ENCODE results near the gene CPXM2.

The CPXM2 gene

GRCh38 chr10:123847686-123848432 lies 43.7 kb downstream of the CPXM2 start:
- H3K9ac ChIP-seq (ENCODE audit: low read length in 2 of 2), result no peak overlapping the region
- H3K4me3 ChIP-seq (ENCODE audit: low read length in 2 of 2), result no peak overlapping the region
- peaks cover 23% of the 10 kb centered on the region for H3K4me1 ChIP-seq (ENCODE audit: control insufficient read depth, insufficient read depth, low read length)
- H3K36me3 ChIP-seq (ENCODE audit: control insufficient read depth in 2 of 2, insufficient read depth in 2 of 2, low read length in 2 of 2), result peaks cover 0 to 4% of the 10 kb centered on the region in 2 donors
- no peak overlapping the region for H3K27ac ChIP-seq (ENCODE audit: low read length)
- no peaks in the 10 kb centered on the region for H3K27me3 ChIP-seq (ENCODE audit: control insufficient read depth in 1 of 2, insufficient read depth in 2 of 2, low read length in 2 of 2)
- no peaks in the 10 kb centered on the region for H3K9me3 ChIP-seq (ENCODE audit: control insufficient read depth in 2 of 2, low read length in 2 of 2)

- Histone ChIP-seq H3K4me3 (ENCODE audit: low read length in 2 of 2) (peak overlapping the region in 1 of 2 donors; percentile 2), H3K9ac (ENCODE audit: low read length in 2 of 2) (no peak overlapping the region), H3K27ac (ENCODE audit: low read length) (peak overlapping the region; percentile 60), H3K9me3 (ENCODE audit: control insufficient read depth in 2 of 2, low read length in 2 of 2) (no peaks in the 10 kb centered on the region), H3K4me1 (ENCODE audit: control insufficient read depth, insufficient read depth, low read length) (peaks cover 21% of the 10 kb centered on the region), H3K36me3 (ENCODE audit: control insufficient read depth in 2 of 2, insufficient read depth in 2 of 2, low read length in 2 of 2) (peaks cover 5 to 8% of the 10 kb centered on the region in 2 donors), H3K27me3 (ENCODE audit: control insufficient read depth in 1 of 2, insufficient read depth in 2 of 2, low read length in 2 of 2) (no peaks in the 10 kb centered on the region)
Observed at GRCh38 chr10:123843835-123844234, 47.8 kb downstream of the CPXM2 start.

GRCh38 chr10:123842692-123843385 lies 48.8 kb downstream of the CPXM2 start:
- H3K4me1 ChIP-seq (ENCODE audit: control insufficient read depth, insufficient read depth, low read length), result peaks cover 21% of the 10 kb centered on the region
- H3K27me3 ChIP-seq (ENCODE audit: control insufficient read depth in 1 of 2, insufficient read depth in 2 of 2, low read length in 2 of 2), result no peaks in the 10 kb centered on the region
- H3K27ac ChIP-seq (ENCODE audit: low read length), result peak overlapping the region; percentile 60
- H3K4me3 ChIP-seq (ENCODE audit: low read length in 2 of 2), result peak overlapping the region in 1 of 2 donors; percentile 3
- H3K36me3 ChIP-seq (ENCODE audit: control insufficient read depth in 2 of 2, insufficient read depth in 2 of 2, low read length in 2 of 2), result peaks cover 5 to 10% of the 10 kb centered on the region in 2 donors
- peak overlapping the region in 1 of 2 donors; percentile 3 for H3K9ac ChIP-seq (ENCODE audit: low read length in 2 of 2)
- no peaks in the 10 kb centered on the region for H3K9me3 ChIP-seq (ENCODE audit: control insufficient read depth in 2 of 2, low read length in 2 of 2)

- H3K9ac ChIP-seq (ENCODE audit: low read length in 2 of 2), result no peak overlapping the region
- H3K36me3 ChIP-seq (ENCODE audit: control insufficient read depth in 2 of 2, insufficient read depth in 2 of 2, low read length in 2 of 2), result peaks cover 5 to 12% of the 10 kb centered on the region in 2 donors
- H3K4me3 ChIP-seq (ENCODE audit: low read length in 2 of 2), result no peak overlapping the region
- no peaks in the 10 kb centered on the region for H3K27me3 ChIP-seq (ENCODE audit: control insufficient read depth in 1 of 2, insufficient read depth in 2 of 2, low read length in 2 of 2)
- no peaks in the 10 kb centered on the region for H3K9me3 ChIP-seq (ENCODE audit: control insufficient read depth in 2 of 2, low read length in 2 of 2)
- H3K4me1 ChIP-seq (ENCODE audit: control insufficient read depth, insufficient read depth, low read length), result peaks cover 26% of the 10 kb centered on the region
- H3K27ac ChIP-seq (ENCODE audit: low read length), result peak overlapping the region; percentile 60
Observed at GRCh38 chr10:123841560-123841959, 50.0 kb downstream of the CPXM2 start.

- Histone ChIP-seq H3K9me3 (ENCODE audit: control insufficient read depth in 2 of 2, low read length in 2 of 2) (no peaks in the 10 kb centered on the region), H3K9ac (ENCODE audit: low read length in 2 of 2) (no peak overlapping the region), H3K27me3 (ENCODE audit: control insufficient read depth in 1 of 2, insufficient read depth in 2 of 2, low read length in 2 of 2) (no peaks in the 10 kb centered on the region), H3K36me3 (ENCODE audit: control insufficient read depth in 2 of 2, insufficient read depth in 2 of 2, low read length in 2 of 2) (peaks cover 5 to 12% of the 10 kb centered on the region in 2 donors), H3K27ac (ENCODE audit: low read length) (peak overlapping the region; percentile 60), H3K4me1 (ENCODE audit: control insufficient read depth, insufficient read depth, low read length) (peaks cover 27% of the 10 kb centered on the region), H3K4me3 (ENCODE audit: low read length in 2 of 2) (no peak overlapping the region)
Observed at GRCh38 chr10:123841115-123841514, 50.5 kb downstream of the CPXM2 start.

DNA sequence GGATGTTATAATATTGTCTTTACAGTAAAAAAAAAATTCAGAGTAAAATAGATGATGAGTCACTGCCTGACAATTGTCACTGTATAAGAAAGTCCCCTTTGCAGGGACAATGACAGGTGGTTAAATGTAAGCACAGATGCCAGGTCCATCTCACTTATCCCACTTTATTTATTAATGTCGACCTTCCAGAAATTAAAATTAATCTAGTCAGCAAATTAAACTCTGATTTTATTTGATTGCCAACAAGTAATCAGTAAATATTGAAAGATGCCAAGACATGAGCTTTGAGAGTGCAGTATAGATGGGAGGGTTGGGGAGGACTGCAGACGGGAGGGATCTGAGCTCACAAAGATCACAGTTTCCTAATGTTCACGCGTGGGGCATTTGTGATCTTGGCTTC lies 50.9 kb downstream of the CPXM2 start:
- Histone ChIP-seq H3K9ac (ENCODE audit: low read length in 2 of 2) (no peak overlapping the region), H3K4me1 (ENCODE audit: control insufficient read depth, insufficient read depth, low read length) (peaks cover 31% of the 10 kb centered on the region), H3K4me3 (ENCODE audit: low read length in 2 of 2) (no peak overlapping the region), H3K27ac (ENCODE audit: low read length) (no peak overlapping the region), H3K27me3 (ENCODE audit: control insufficient read depth in 1 of 2, insufficient read depth in 2 of 2, low read length in 2 of 2) (no peaks in the 10 kb centered on the region), H3K36me3 (ENCODE audit: control insufficient read depth in 2 of 2, insufficient read depth in 2 of 2, low read length in 2 of 2) (peaks cover 5 to 12% of the 10 kb centered on the region in 2 donors), H3K9me3 (ENCODE audit: control insufficient read depth in 2 of 2, low read length in 2 of 2) (no peaks in the 10 kb centered on the region)

DNA sequence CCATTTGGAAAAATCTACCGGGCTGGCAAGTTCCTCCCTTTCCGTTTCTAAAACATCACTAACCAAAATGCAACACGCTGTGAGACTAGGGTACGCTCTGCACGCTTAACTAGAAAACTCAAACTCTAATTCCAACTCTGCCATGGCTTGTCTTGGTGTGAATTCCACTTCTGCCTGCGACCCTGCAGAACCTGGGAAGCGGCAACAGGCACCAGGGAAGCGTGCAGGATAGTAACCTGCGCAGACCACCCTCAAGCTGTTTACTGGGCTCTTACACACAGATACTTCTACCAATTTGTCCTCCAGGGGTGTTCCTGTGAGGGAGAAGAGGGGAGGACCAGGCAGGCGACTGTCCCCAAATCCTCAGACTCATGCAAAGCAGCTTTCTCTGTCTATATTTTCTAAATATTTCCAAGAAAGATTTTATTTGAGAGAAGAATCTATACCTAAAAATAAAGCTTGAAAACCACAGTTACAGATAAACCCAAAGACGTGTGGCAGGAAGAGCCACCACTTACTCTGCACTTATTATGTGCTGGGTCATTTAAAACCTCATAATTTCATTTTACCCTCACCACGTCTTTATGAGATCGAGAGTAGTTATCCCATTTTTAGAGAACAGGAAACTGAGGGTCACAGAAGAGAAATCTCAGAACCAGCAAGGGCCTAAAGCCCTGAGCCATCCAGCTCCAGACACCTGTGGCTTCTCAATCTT lies 52.9 kb downstream of the CPXM2 start:
- no peak overlapping the region for H3K4me3 ChIP-seq (ENCODE audit: low read length in 2 of 2)
- H3K4me1 ChIP-seq (ENCODE audit: control insufficient read depth, insufficient read depth, low read length), result peaks cover 47% of the 10 kb centered on the region
- H3K9ac ChIP-seq (ENCODE audit: low read length in 2 of 2), result no peak overlapping the region
- H3K36me3 ChIP-seq (ENCODE audit: control insufficient read depth in 2 of 2, insufficient read depth in 2 of 2, low read length in 2 of 2), result peaks cover 5 to 12% of the 10 kb centered on the region in 2 donors
- no peaks in the 10 kb centered on the region for H3K9me3 ChIP-seq (ENCODE audit: control insufficient read depth in 2 of 2, low read length in 2 of 2)
- H3K27me3 ChIP-seq (ENCODE audit: control insufficient read depth in 1 of 2, insufficient read depth in 2 of 2, low read length in 2 of 2), result no peaks in the 10 kb centered on the region
- no peak overlapping the region for H3K27ac ChIP-seq (ENCODE audit: low read length)

DNA sequence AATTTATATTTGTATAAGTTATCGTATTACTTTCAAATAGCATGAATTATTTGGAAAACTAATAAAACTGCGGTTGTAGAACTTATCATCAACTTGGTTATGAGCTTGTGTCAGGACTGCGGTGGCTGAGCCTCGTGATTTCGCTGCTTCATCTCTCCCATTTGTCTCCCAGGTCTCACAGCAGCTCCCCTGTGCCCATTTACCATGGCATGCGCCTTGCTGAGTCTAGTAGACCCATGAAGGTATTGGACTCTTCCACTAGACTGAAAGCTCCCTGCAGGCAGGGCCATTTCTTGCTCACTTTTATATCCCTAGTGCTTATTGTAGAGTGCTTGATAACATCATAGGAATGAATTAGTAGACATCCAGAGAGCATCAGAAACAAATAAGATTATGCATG lies 53.9 kb downstream of the CPXM2 start:
- no peak overlapping the region for H3K9ac ChIP-seq (ENCODE audit: low read length in 2 of 2)
- no peak overlapping the region for H3K27ac ChIP-seq (ENCODE audit: low read length)
- no peak overlapping the region for H3K4me3 ChIP-seq (ENCODE audit: low read length in 2 of 2)
- H3K9me3 ChIP-seq (ENCODE audit: control insufficient read depth in 2 of 2, low read length in 2 of 2), result no peaks in the 10 kb centered on the region
- peaks cover 5 to 12% of the 10 kb centered on the region in 2 donors for H3K36me3 ChIP-seq (ENCODE audit: control insufficient read depth in 2 of 2, insufficient read depth in 2 of 2, low read length in 2 of 2)
- H3K4me1 ChIP-seq (ENCODE audit: control insufficient read depth, insufficient read depth, low read length), result peaks cover 49% of the 10 kb centered on the region
- H3K27me3 ChIP-seq (ENCODE audit: control insufficient read depth in 1 of 2, insufficient read depth in 2 of 2, low read length in 2 of 2), result no peaks in the 10 kb centered on the region

- H3K9ac ChIP-seq (ENCODE audit: low read length in 2 of 2), result no peak overlapping the region
- no peak overlapping the region for H3K4me3 ChIP-seq (ENCODE audit: low read length in 2 of 2)
- H3K4me1 ChIP-seq (ENCODE audit: control insufficient read depth, insufficient read depth, low read length), result peaks cover 44% of the 10 kb centered on the region
- peaks cover 4 to 11% of the 10 kb centered on the region in 2 donors for H3K36me3 ChIP-seq (ENCODE audit: control insufficient read depth in 2 of 2, insufficient read depth in 2 of 2, low read length in 2 of 2)
- H3K9me3 ChIP-seq (ENCODE audit: control insufficient read depth in 2 of 2, low read length in 2 of 2), result no peaks in the 10 kb centered on the region
- no peaks in the 10 kb centered on the region for H3K27me3 ChIP-seq (ENCODE audit: control insufficient read depth in 1 of 2, insufficient read depth in 2 of 2, low read length in 2 of 2)
- H3K27ac ChIP-seq (ENCODE audit: low read length), result peak overlapping the region; percentile 77
Observed at GRCh38 chr10:123836418-123837145, 55.0 kb downstream of the CPXM2 start.

GRCh38 chr10:123835575-123835974 lies 56.0 kb downstream of the CPXM2 start:
- Histone ChIP-seq H3K4me1 (ENCODE audit: control insufficient read depth, insufficient read depth, low read length) (peaks cover 49% of the 10 kb centered on the region), H3K27ac (ENCODE audit: low read length) (peak overlapping the region; percentile 77), H3K9ac (ENCODE audit: low read length in 2 of 2) (peak overlapping the region in 1 of 2 donors; percentile 47), H3K27me3 (ENCODE audit: control insufficient read depth in 1 of 2, insufficient read depth in 2 of 2, low read length in 2 of 2) (no peaks in the 10 kb centered on the region), H3K36me3 (ENCODE audit: control insufficient read depth in 2 of 2, insufficient read depth in 2 of 2, low read length in 2 of 2) (peaks cover 0 to 4% of the 10 kb centered on the region in 2 donors), H3K9me3 (ENCODE audit: control insufficient read depth in 2 of 2, low read length in 2 of 2) (no peaks in the 10 kb centered on the region), H3K4me3 (ENCODE audit: low read length in 2 of 2) (no peak overlapping the region)
